ENCODE results near the gene TTC28. TPM values are rescaled to one million over a fixed set of nuclear protein-coding genes. Genes with fewer than 3 reads are reported as not detected.

TTC28 gene
- total RNA-seq, 1 donor from 2014 or later: 10.4 TPM

GRCh38 chr22:28132466-28132865, 547.2 kb downstream of the TTC28 start:
- ATAC-seq (no peak), DNase-seq (ENCODE audit: missing footprints) (no peak)
- intact Hi-C loops (cut with DNase I): no loop called here

GRCh38 chr22:28129319-28129962, 550.2 kb downstream of the TTC28 start:
- DNase-seq (ENCODE audit: missing footprints) (no peak), ATAC-seq (no peak)
- intact Hi-C loops (cut with DNase I): no loop called here

- intact Hi-C loops (cut with DNase I): no loop called here
Measured at GRCh38 chr22:28128827-28129226, 550.8 kb downstream of the TTC28 start.

GRCh38 chr22:28125799-28126198, 553.8 kb downstream of the TTC28 start:
- intact Hi-C loops (cut with DNase I): no loop called here
- no peak for ATAC-seq
- DNase-seq (ENCODE audit: missing footprints): no peak

More at GRCh38 chr22:28128827-28129226, 550.8 kb downstream of the TTC28 start:
- ATAC-seq: no peak
- DNase-seq (ENCODE audit: missing footprints): no peak

GRCh38 chr22:28123989-28124766, 555.5 kb downstream of the TTC28 start:
- intact Hi-C loops (cut with DNase I): no loop called here
- no peak for DNase-seq (ENCODE audit: missing footprints)
- ATAC-seq: no peak

- no peak for DNase-seq (ENCODE audit: missing footprints)
- ATAC-seq: no peak
- intact Hi-C loops (cut with DNase I): no loop called here
Measured at GRCh38 chr22:28120691-28121592, 558.7 kb downstream of the TTC28 start.

- DNase-seq (ENCODE audit: missing footprints) (no peak), ATAC-seq (no peak)
- intact Hi-C loops (cut with DNase I): no loop called here
Measured at GRCh38 chr22:28118957-28119631, 560.5 kb downstream of the TTC28 start.

GRCh38 chr22:28116219-28116673, 563.4 kb downstream of the TTC28 start:
- ATAC-seq (peak; percentile 74), DNase-seq (ENCODE audit: missing footprints) (no peak)
- intact Hi-C loops (cut with DNase I): no loop called here

GRCh38 chr22:28115426-28115825, 564.2 kb downstream of the TTC28 start:
- ATAC-seq: no peak
- intact Hi-C loops (cut with DNase I): no loop called here
- no peak for DNase-seq (ENCODE audit: missing footprints)

- peak; percentile 72 for ATAC-seq
- intact Hi-C loops (cut with DNase I): loop anchor here (5.0 kb wide), 2 partner anchors 185 to 330 kb away; no protein-coding TSS in a partner anchor
Measured at GRCh38 chr22:28112548-28113043, 567.0 kb downstream of the TTC28 start.

GRCh38 chr22:28112190-28112544, 567.5 kb downstream of the TTC28 start:
- ATAC-seq: no peak
- intact Hi-C loops (cut with DNase I): loop anchor here (5.0 kb wide), 2 partner anchors 185 to 330 kb away; no protein-coding TSS in a partner anchor
- no peak for DNase-seq (ENCODE audit: missing footprints)

More at GRCh38 chr22:28112548-28113043, 567.0 kb downstream of the TTC28 start:
- DNase-seq (ENCODE audit: missing footprints): peak; percentile 75

- no peak for DNase-seq (ENCODE audit: missing footprints)
- intact Hi-C loops (cut with DNase I): loop anchor here (5.0 kb wide), 2 partner anchors 186 to 331 kb away; no protein-coding TSS in a partner anchor
- no peak for ATAC-seq
Measured at GRCh38 chr22:28111501-28112189, 568.0 kb downstream of the TTC28 start.

GRCh38 chr22:28108851-28109250, 570.8 kb downstream of the TTC28 start:
- DNase-seq (ENCODE audit: missing footprints) (no peak), ATAC-seq (no peak)
- intact Hi-C loops (cut with DNase I): no loop called here

- DNase-seq (ENCODE audit: missing footprints): no peak
- intact Hi-C loops (cut with DNase I): no loop called here
- ATAC-seq: no peak
Measured at GRCh38 chr22:28106617-28107016, 573.0 kb downstream of the TTC28 start.

GRCh38 chr22:28105988-28106387, 573.7 kb downstream of the TTC28 start:
- ATAC-seq (no peak), DNase-seq (ENCODE audit: missing footprints) (no peak)
- intact Hi-C loops (cut with DNase I): no loop called here

GRCh38 chr22:28105413-28105812, 574.2 kb downstream of the TTC28 start:
- intact Hi-C loops (cut with DNase I): no loop called here
- DNase-seq (ENCODE audit: missing footprints): no peak
- peak; percentile 20 for ATAC-seq

- ATAC-seq (no peak), DNase-seq (ENCODE audit: missing footprints) (no peak)
- intact Hi-C loops (cut with DNase I): no loop called here
Measured at GRCh38 chr22:28103596-28103995, 576.0 kb downstream of the TTC28 start.

All from Right ventricle myocardium inferior (tissue), 1 donor.